ENCODE measurements around the gene CSMD2.

The CSMD2 gene

GRCh38 chr1:33656467-33657005 lies 508.5 kb downstream of the CSMD2 start:
- DNase-seq: no peak

GRCh38 chr1:33655496-33655895 lies 509.5 kb downstream of the CSMD2 start:
- DNase-seq: no peak

- DNase-seq: peak; percentile 32
Measured at GRCh38 chr1:33654267-33654834, 510.7 kb downstream of the CSMD2 start.

GRCh38 chr1:33653226-33653625 lies 511.8 kb downstream of the CSMD2 start:
- DNase-seq: no peak

GRCh38 chr1:33650708-33651107 lies 514.3 kb downstream of the CSMD2 start:
- no peak for DNase-seq

- no peak for DNase-seq
Measured at GRCh38 chr1:33649759-33650158, 515.3 kb downstream of the CSMD2 start.

GRCh38 chr1:33643216-33643615 lies 521.8 kb downstream of the CSMD2 start:
- DNase-seq: no peak

GRCh38 chr1:33641104-33641830 lies 523.8 kb downstream of the CSMD2 start:
- peak; percentile 22 for DNase-seq

- DNase-seq: no peak
Measured at GRCh38 chr1:33640114-33640660, 524.8 kb downstream of the CSMD2 start.

GRCh38 chr1:33637846-33638440 lies 527.1 kb downstream of the CSMD2 start:
- no peak for DNase-seq

GRCh38 chr1:33636209-33636608 lies 528.8 kb downstream of the CSMD2 start:
- DNase-seq: no peak

GRCh38 chr1:33635336-33636012 lies 529.6 kb downstream of the CSMD2 start:
- no peak for DNase-seq

GRCh38 chr1:33634806-33635205 lies 530.2 kb downstream of the CSMD2 start:
- peak; percentile 68 for DNase-seq

- no peak for DNase-seq
Measured at GRCh38 chr1:33634143-33634542, 530.9 kb downstream of the CSMD2 start.

GRCh38 chr1:33633019-33633801 lies 531.8 kb downstream of the CSMD2 start:
- peak; percentile 95 for DNase-seq

GRCh38 chr1:33630686-33631085 lies 534.3 kb downstream of the CSMD2 start:
- no peak for DNase-seq

- DNase-seq: no peak
Measured at GRCh38 chr1:33626801-33627200, 538.2 kb downstream of the CSMD2 start.

GRCh38 chr1:33624991-33625870 lies 539.8 kb downstream of the CSMD2 start:
- DNase-seq: no peak

- no peak for DNase-seq
Measured at GRCh38 chr1:33624261-33624990, 540.6 kb downstream of the CSMD2 start.

- DNase-seq: no peak
Measured at GRCh38 chr1:33623811-33624210, 541.2 kb downstream of the CSMD2 start.

- DNase-seq: no peak
Measured at GRCh38 chr1:33622757-33623156, 542.3 kb downstream of the CSMD2 start.
